Stimulated activated effector memory CD8-positive, alpha-beta T cell treated with anti-CD3 and anti-CD28 coated beads, Interleukin-12 subunit alpha, Interleukin-12 subunit beta, amount 100 ng/mL, for 72 hours (primary cell): ENCODE data around the gene NIPAL1.

Experiments
- ATAC-seq: fragments of 150-1000 bp; cut with Tn5 transposase; 2 replicates; pipeline ENCODE4 v1.10.0; 2021
- DNase-seq, 2 donors: peaks; one replicate each; pipeline ENCODE4 v3.0.0; 2021 to 2022; ENCODE audit warnings: low spot score in 2 of 2
- H3K27ac Mint-ChIP-seq: one replicate; pipeline ENCODE4 v1.8.0; 2022; ENCODE audit warnings: mild to moderate bottlenecking, mixed read lengths
- H3K36me3 Mint-ChIP-seq: one replicate; pipeline ENCODE4 v1.8.0; 2022; ENCODE audit warnings: mild to moderate bottlenecking, mixed read lengths
- H3K4me1 Mint-ChIP-seq: one replicate; pipeline ENCODE4 v1.8.0; 2022; ENCODE audit warnings: mixed read lengths
- H3K4me3 Mint-ChIP-seq: one replicate; pipeline ENCODE4 v1.8.0; 2022; ENCODE audit warnings: mild to moderate bottlenecking, mixed read lengths
- H3K9me3 Mint-ChIP-seq: one replicate; pipeline ENCODE4 v1.8.0; 2022; ENCODE audit warnings: mixed read lengths

NIPAL1 gene

GRCh38 chr4:48015678-48016077, 894 bp upstream of the NIPAL1 start:
- Mint-ChIP-seq H3K27ac (peak overlapping the region; percentile 77), H3K36me3 (no peaks in the 10 kb centered on the region), H3K4me3 (peak overlapping the region; percentile 69), H3K4me1 (peaks cover 15% of the 10 kb centered on the region), H3K9me3 (no peaks in the 10 kb centered on the region)
- DNase-seq = no peak
- no peak for ATAC-seq

DNA sequence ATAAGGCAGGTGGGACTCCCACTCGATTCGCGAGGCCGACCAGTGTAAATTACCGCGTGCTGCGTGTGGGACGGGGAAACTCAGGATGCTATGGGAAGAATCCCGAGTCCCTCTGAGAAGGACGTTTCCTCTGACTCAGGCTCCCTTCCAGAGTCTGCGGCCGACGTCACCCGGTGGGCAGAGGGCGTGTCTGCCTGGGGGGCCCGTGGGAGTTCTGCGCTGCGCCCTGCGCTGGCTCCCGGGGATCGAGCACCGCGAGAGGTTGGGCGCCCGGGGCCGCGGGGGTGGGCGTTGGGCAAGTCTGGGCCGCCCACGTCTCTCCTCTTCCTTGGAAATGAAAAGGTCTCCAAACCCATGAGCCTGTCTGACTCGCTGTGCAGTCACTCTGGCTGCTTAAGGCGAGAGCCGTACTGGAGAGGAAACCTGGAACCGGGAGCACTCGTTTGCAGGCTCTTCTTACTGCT, 568 bp downstream of the NIPAL1 start:
- Mint-ChIP-seq H3K36me3 (no peaks in the 10 kb centered on the region), H3K4me1 (peaks cover 20% of the 10 kb centered on the region), H3K4me3 (peak overlapping the region; percentile 69), H3K9me3 (no peaks in the 10 kb centered on the region), H3K27ac (no peak overlapping the region)
- ATAC-seq (peak; percentile 44), DNase-seq (peak; percentile 5 to 51)

DNA sequence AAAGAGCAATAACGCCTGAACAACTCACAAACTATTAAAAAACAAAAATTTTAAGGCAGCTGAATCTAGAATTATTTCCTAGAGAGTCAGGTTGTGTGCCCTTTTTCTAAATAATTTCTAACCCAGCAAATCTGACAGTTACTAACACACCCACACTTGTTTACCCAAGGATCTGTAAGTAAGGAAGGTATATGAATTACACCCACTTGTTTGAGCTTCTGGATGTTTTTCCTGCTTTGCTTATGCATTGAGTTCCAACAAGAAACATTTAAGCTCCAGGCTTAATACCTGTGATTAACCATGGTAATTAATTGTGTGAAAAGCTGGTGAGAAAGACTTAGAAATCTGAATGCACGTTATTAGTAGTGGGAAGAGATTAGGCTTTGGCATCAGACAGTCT, 1.5 kb downstream of the NIPAL1 start:
- H3K4me3 Mint-ChIP-seq = no peak overlapping the region
- DNase-seq (no peak), ATAC-seq (no peak)
- no peak overlapping the region for H3K27ac Mint-ChIP-seq
- H3K4me1 Mint-ChIP-seq = peaks cover 20% of the 10 kb centered on the region
- no peaks in the 10 kb centered on the region for H3K9me3 Mint-ChIP-seq
- no peaks in the 10 kb centered on the region for H3K36me3 Mint-ChIP-seq

- no peak for DNase-seq
- no peaks in the 10 kb centered on the region for H3K36me3 Mint-ChIP-seq
- peak; percentile 64 for ATAC-seq
- H3K9me3 Mint-ChIP-seq = no peaks in the 10 kb centered on the region
- H3K4me1 Mint-ChIP-seq = peaks cover 15% of the 10 kb centered on the region
- no peak overlapping the region for H3K27ac Mint-ChIP-seq
- H3K4me3 Mint-ChIP-seq = no peak overlapping the region
Observed at GRCh38 chr4:48021100-48021499, 4.5 kb downstream of the NIPAL1 start.

DNA sequence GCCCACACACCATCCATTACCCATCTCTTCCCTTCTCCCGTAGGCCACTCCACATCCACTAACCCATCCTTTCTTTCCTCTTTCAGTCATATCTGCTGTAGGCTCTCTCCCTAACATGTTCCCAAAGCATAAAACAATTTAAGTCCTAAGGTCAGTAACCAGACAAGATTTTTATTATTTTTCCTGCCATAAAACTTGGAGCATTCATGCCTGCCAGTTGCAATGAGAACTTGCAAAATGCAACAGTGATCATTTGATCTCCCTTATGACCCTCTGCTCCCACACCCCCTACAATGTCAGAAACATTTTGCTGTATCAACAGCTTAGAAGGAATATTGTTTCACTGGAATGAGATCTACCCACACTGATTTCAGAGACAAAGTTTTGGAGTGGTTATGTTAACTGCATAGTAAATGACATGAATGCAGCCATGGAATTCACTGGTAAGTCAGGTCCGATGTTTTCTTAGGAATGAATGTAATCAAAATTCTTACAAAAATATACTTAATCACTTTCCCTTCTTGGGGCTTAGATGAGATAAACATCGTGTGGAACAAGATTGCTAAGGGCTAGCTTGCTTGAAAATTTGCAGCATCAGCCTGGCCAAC, 5.7 kb downstream of the NIPAL1 start:
- H3K9me3 Mint-ChIP-seq = no peaks in the 10 kb centered on the region
- H3K4me3 Mint-ChIP-seq = no peak overlapping the region
- H3K4me1 Mint-ChIP-seq = peaks cover 9% of the 10 kb centered on the region
- DNase-seq = no peak
- no peaks in the 10 kb centered on the region for H3K36me3 Mint-ChIP-seq
- H3K27ac Mint-ChIP-seq = no peak overlapping the region
- ATAC-seq = no peak

DNA sequence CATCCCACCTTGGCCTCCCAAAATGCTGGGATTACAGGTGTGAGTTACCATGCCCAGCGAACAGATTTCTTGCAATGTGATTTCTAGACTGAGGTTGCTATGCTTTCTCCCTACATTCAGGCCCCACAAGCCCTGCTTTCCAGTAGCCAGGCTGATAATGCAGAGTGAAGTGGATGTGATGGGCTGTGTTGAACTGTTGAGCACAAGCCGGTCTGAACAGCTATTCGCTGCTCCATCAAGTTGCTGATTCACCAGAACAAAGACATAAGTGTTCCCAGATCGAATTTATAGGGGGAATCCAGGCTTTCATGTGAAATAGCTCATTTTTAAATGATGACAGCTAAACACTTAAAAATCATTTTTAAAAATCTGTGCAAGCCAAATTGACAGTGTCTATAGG, 8.0 kb downstream of the NIPAL1 start:
- no peak overlapping the region for H3K4me3 Mint-ChIP-seq
- DNase-seq (no peak), ATAC-seq (no peak)
- H3K27ac Mint-ChIP-seq = no peak overlapping the region
- no peaks in the 10 kb centered on the region for H3K9me3 Mint-ChIP-seq
- no peaks in the 10 kb centered on the region for H3K36me3 Mint-ChIP-seq
- peaks cover 18% of the 10 kb centered on the region for H3K4me1 Mint-ChIP-seq

GRCh38 chr4:48025005-48025404, 8.4 kb downstream of the NIPAL1 start:
- Mint-ChIP-seq H3K4me1 (peaks cover 18% of the 10 kb centered on the region), H3K4me3 (no peak overlapping the region), H3K9me3 (no peaks in the 10 kb centered on the region), H3K27ac (no peak overlapping the region), H3K36me3 (no peaks in the 10 kb centered on the region)
- DNase-seq (no peak), ATAC-seq (no peak)

GRCh38 chr4:48027653-48028052, 11.1 kb downstream of the NIPAL1 start:
- peak; percentile 98 for ATAC-seq
- no peak overlapping the region for H3K27ac Mint-ChIP-seq

GRCh38 chr4:48028696-48029095, 12.1 kb downstream of the NIPAL1 start:
- no peak overlapping the region for H3K27ac Mint-ChIP-seq
- H3K36me3 Mint-ChIP-seq = no peaks in the 10 kb centered on the region

More at GRCh38 chr4:48027653-48028052, 11.1 kb downstream of the NIPAL1 start:
- Mint-ChIP-seq H3K4me1 (peaks cover 13% of the 10 kb centered on the region), H3K4me3 (no peak overlapping the region), H3K9me3 (no peaks in the 10 kb centered on the region), H3K36me3 (no peaks in the 10 kb centered on the region)
- DNase-seq = no peak

DNA sequence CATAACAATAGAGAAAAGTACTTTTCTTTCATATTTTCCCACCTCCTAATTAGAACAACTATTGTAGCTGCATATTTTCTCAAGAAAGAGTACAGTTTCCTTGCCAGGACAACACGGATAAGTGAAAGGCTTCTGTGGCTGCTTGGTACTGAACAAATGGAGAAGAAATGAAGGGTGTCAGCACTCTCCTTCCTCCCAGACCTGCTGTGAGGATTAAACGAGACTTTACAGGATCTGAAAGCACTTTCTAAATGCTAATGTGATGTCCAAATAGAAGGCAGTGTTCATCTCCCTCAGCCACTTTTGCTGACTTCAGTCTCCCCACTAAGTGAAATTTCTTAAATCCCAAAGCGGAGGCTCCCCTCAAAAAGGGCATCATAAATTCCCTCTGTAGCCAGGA, 13.9 kb downstream of the NIPAL1 start:
- no peaks in the 10 kb centered on the region for H3K9me3 Mint-ChIP-seq
- H3K4me3 Mint-ChIP-seq = no peak overlapping the region
- H3K4me1 Mint-ChIP-seq = peaks cover 21% of the 10 kb centered on the region
- H3K36me3 Mint-ChIP-seq = no peaks in the 10 kb centered on the region
- DNase-seq (no peak), ATAC-seq (no peak)
- H3K27ac Mint-ChIP-seq = no peak overlapping the region

More at GRCh38 chr4:48028696-48029095, 12.1 kb downstream of the NIPAL1 start:
- Mint-ChIP-seq H3K4me3 (no peak overlapping the region), H3K4me1 (peaks cover 14% of the 10 kb centered on the region), H3K9me3 (no peaks in the 10 kb centered on the region)
- DNase-seq = no peak
- ATAC-seq = peak; percentile 58

GRCh38 chr4:48031802-48032525, 15.4 kb downstream of the NIPAL1 start:
- H3K4me1 Mint-ChIP-seq = peaks cover 34% of the 10 kb centered on the region
- ATAC-seq (no peak), DNase-seq (no peak)
- no peak overlapping the region for H3K4me3 Mint-ChIP-seq
- no peak overlapping the region for H3K27ac Mint-ChIP-seq
- no peaks in the 10 kb centered on the region for H3K9me3 Mint-ChIP-seq
- H3K36me3 Mint-ChIP-seq = peaks cover 6% of the 10 kb centered on the region

DNA sequence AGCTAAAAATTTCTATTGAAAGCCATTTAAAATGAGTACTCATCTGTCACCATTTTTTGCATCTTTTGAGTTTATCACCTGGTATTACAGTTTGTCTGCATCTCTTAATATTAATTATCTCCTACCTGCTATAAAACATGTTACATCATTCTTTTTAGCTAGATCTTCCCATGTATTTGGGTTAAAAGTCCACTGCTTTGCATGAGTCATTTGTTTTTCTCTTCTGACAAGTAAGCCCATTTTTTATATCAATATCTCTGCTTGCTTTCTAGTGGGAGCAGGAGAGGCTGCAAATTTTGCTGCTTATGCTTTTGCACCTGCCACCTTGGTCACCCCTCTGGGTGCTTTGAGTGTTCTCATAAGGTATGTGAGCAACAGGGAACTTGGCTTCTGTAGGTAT, 16.1 kb downstream of the NIPAL1 start:
- Mint-ChIP-seq H3K4me3 (no peak overlapping the region), H3K36me3 (peaks cover 6% of the 10 kb centered on the region), H3K9me3 (no peaks in the 10 kb centered on the region), H3K4me1 (peaks cover 32% of the 10 kb centered on the region), H3K27ac (no peak overlapping the region)
- ATAC-seq (no peak), DNase-seq (no peak)

- peaks cover 25% of the 10 kb centered on the region for H3K4me1 Mint-ChIP-seq
- no peak for DNase-seq
- no peak overlapping the region for H3K27ac Mint-ChIP-seq
Observed at GRCh38 chr4:48033412-48033811, 16.8 kb downstream of the NIPAL1 start.

DNA sequence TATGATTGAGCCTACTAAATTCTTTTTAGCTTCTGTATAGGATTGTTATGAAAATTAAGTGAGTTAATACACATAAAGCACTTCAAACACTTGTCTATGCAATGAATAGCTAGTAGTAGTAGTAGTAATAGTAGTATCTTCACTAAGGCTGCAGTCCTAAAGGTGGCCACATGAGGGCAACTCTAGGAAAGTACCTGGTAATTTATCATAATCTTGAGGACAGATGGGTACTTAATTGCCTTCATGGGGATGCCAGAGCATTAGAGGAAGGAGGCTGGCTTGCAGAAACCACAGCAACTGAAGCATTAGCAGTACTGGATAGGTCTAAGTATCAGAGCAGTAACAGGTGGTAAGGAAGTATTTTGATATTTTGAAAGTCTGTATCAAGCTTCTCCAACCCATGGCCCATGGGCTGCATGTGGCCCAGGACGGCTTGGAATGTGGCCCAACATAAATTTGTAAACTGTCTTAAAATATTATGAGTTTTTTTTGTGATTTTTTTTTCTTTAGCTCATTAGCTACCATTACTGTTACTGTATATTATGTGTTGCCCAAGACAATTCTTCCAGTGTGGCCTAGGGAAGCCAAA, 17.3 kb downstream of the NIPAL1 start:
- H3K36me3 Mint-ChIP-seq = peaks cover 6% of the 10 kb centered on the region
- peaks cover 21% of the 10 kb centered on the region for H3K4me1 Mint-ChIP-seq
- no peak overlapping the region for H3K27ac Mint-ChIP-seq
- DNase-seq (peak; percentile 25 to 72), ATAC-seq (peak; percentile 62)
- no peaks in the 10 kb centered on the region for H3K9me3 Mint-ChIP-seq
- no peak overlapping the region for H3K4me3 Mint-ChIP-seq

More at GRCh38 chr4:48033412-48033811, 16.8 kb downstream of the NIPAL1 start:
- no peaks in the 10 kb centered on the region for H3K9me3 Mint-ChIP-seq
- H3K36me3 Mint-ChIP-seq = peaks cover 6% of the 10 kb centered on the region
- no peak overlapping the region for H3K4me3 Mint-ChIP-seq
- ATAC-seq = no peak

- ATAC-seq (peak; percentile 59), DNase-seq (no peak)
- H3K27ac Mint-ChIP-seq = peak overlapping the region; percentile 3
- H3K9me3 Mint-ChIP-seq = no peaks in the 10 kb centered on the region
- peaks cover 21% of the 10 kb centered on the region for H3K4me1 Mint-ChIP-seq
- peaks cover 6% of the 10 kb centered on the region for H3K36me3 Mint-ChIP-seq
- H3K4me3 Mint-ChIP-seq = peak overlapping the region; percentile 12
Observed at GRCh38 chr4:48035952-48036351, 19.4 kb downstream of the NIPAL1 start.

DNA sequence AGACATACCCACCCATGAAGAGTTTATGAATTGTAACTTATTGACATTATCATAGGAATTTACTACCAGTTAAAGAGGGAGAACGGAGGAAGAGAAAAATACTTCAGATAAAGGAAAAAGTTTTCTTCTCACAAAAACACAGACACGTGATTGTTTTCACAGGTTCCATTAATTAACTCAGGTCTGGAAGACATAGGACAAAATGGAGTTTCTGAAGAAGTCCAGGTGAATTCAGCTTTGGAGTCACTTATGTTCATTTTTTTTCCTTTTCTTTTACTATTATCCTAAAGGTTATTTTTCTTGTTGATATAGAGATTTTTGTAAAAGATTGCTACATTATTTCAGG, 20.5 kb downstream of the NIPAL1 start:
- DNase-seq = no peak
- ATAC-seq = no peak
- Mint-ChIP-seq H3K4me1 (peaks cover 29% of the 10 kb centered on the region), H3K27ac (no peak overlapping the region), H3K36me3 (peaks cover 6% of the 10 kb centered on the region), H3K4me3 (no peak overlapping the region), H3K9me3 (no peaks in the 10 kb centered on the region)
